ENCODE data around the gene PLCH1.

- TF ChIP-seq CTCF (conservative IDR thresholded peaks at IDR 0.05 in 1 of 2, IDR thresholded peaks at IDR 0.05 in 1 of 2; ENCODE audit: low read depth in 1 of 2, low read length in 2 of 2) (no peak), EZH2 (IDR thresholded peaks at IDR 0.05; ENCODE audit: low read length, missing control alignments) (no peak)
These were observed 300.1 kb downstream of the PLCH1 start for GRCh38 chr3:155444771-155445170.
